ENCODE measurements around the gene PAOX. TPM values are rescaled to one million over a fixed set of nuclear protein-coding genes. Genes with fewer than 3 reads are reported as not detected.

Gene PAOX
- total RNA-seq, 2 experiments from 2014 or later = 5.8 to 6.5 TPM

DNA sequence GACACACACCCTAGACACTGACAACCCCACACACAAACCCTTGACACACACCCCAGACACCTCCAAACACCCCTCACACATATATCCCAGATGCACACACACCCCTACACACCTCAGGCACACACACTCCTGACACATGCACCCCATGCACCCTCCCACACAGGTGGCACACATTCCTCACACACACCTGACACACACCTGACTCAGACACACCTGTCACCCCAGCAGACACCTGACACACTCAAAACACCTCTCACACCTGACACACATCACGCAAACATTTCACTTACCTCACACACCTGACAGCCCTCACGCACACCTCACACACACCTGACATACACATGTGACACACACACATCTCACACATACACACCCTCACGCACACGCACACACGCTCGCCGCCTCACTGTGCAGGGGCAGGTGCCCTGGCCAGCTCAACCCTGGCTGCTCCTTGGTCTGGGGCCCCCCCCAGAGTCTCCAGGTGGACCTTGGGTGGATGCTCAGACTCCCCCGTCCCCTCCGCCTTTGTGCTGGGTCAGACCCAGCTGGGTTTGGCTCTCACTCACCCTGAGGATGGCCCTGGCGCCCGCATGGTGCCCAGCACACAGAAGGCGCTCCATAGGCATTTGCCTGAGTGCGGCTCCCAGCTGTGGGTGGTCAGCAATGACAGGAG lies 39.2 kb upstream of the PAOX start:
- CTCF ChIA-PET = no interaction called here

GRCh38 chr10:133341983-133342382 lies 37.1 kb upstream of the PAOX start:
- POLR2A ChIA-PET = no interaction called here
- ATAC-seq = no peak
- Mint-ChIP-seq H3K27ac (no peak overlapping the region), H3K27me3 (ENCODE audit: low read depth) (peaks cover 25% of the 10 kb centered on the region), H3K4me3 (no peak overlapping the region), H3K9me3 (ENCODE audit: insufficient read depth) (no peaks in the 10 kb centered on the region), H3K4me1 (ENCODE audit: low read depth) (peaks cover 5% of the 10 kb centered on the region), H3K36me3 (ENCODE audit: low read depth) (no peaks in the 10 kb centered on the region)
- CTCF ChIA-PET = interaction anchor here (1.6 kb wide), 1 partner anchor 12 kb away, joined by 7 read pairs; no protein-coding TSS in a partner anchor
- no peak for DNase-seq

More for the DNA sequence above, 39.2 kb upstream of the PAOX start:
- ATAC-seq (no peak), DNase-seq (no peak)
- Mint-ChIP-seq H3K4me1 (ENCODE audit: low read depth) (peaks cover 11% of the 10 kb centered on the region), H3K27me3 (ENCODE audit: low read depth) (peaks cover 19% of the 10 kb centered on the region), H3K9me3 (ENCODE audit: insufficient read depth) (no peaks in the 10 kb centered on the region), H3K4me3 (no peak overlapping the region), H3K36me3 (ENCODE audit: low read depth) (no peaks in the 10 kb centered on the region), H3K27ac (no peak overlapping the region)
- POLR2A ChIA-PET = no interaction called here

- ATAC-seq (no peak), DNase-seq (no peak)
- Mint-ChIP-seq H3K27ac (no peak overlapping the region), H3K27me3 (ENCODE audit: low read depth) (peaks cover 25% of the 10 kb centered on the region), H3K4me1 (ENCODE audit: low read depth) (peaks cover 5% of the 10 kb centered on the region), H3K36me3 (ENCODE audit: low read depth) (no peaks in the 10 kb centered on the region), H3K9me3 (ENCODE audit: insufficient read depth) (no peaks in the 10 kb centered on the region), H3K4me3 (no peak overlapping the region)
- POLR2A ChIA-PET = no interaction called here
- CTCF ChIA-PET = no interaction called here
Observed at GRCh38 chr10:133342942-133343341, 36.1 kb upstream of the PAOX start.

- Mint-ChIP-seq H3K27ac (no peak overlapping the region), H3K4me3 (no peak overlapping the region), H3K4me1 (ENCODE audit: low read depth) (peaks cover 5% of the 10 kb centered on the region), H3K9me3 (ENCODE audit: insufficient read depth) (no peaks in the 10 kb centered on the region), H3K27me3 (ENCODE audit: low read depth) (peaks cover 25% of the 10 kb centered on the region), H3K36me3 (ENCODE audit: low read depth) (no peaks in the 10 kb centered on the region)
- ChIA-PET CTCF (no interaction called here), POLR2A (no interaction called here)
- no peak for DNase-seq
- no peak for ATAC-seq
Observed at GRCh38 chr10:133343558-133343957, 35.5 kb upstream of the PAOX start.

GRCh38 chr10:133344236-133344635 lies 34.8 kb upstream of the PAOX start:
- H3K27me3 Mint-ChIP-seq (ENCODE audit: low read depth) = peaks cover 29% of the 10 kb centered on the region
- H3K4me1 Mint-ChIP-seq (ENCODE audit: low read depth) = peaks cover 5% of the 10 kb centered on the region
- H3K4me3 Mint-ChIP-seq = no peak overlapping the region
- POLR2A ChIA-PET = no interaction called here
- H3K36me3 Mint-ChIP-seq (ENCODE audit: low read depth) = no peaks in the 10 kb centered on the region
- DNase-seq (no peak), ATAC-seq (no peak)
- no peaks in the 10 kb centered on the region for H3K9me3 Mint-ChIP-seq (ENCODE audit: insufficient read depth)
- H3K27ac Mint-ChIP-seq = no peak overlapping the region
- CTCF ChIA-PET = no interaction called here

DNA sequence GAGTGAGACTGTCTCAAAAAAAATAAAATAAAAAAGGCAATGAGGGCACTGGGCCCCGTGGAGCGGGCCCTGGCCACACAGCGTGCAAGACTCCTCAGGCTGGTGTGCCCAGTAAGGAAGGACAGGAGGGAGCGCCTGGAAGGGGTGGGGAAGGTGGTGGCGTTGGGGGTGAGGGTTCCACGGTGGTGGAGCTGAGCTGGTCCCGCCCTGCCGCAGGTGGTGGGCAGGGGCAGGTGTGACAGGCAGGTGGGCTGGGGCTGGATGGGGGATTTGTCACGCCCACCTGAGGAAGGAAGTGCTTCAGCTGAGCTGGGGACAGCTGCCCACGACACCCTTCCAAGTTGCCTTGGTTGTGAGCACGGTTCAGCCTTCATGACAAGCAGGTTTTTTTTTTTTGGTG lies 32.6 kb upstream of the PAOX start:
- ChIA-PET POLR2A (no interaction called here), CTCF (no interaction called here)
- Mint-ChIP-seq H3K9me3 (ENCODE audit: insufficient read depth) (no peaks in the 10 kb centered on the region), H3K36me3 (ENCODE audit: low read depth) (no peaks in the 10 kb centered on the region), H3K27ac (no peak overlapping the region), H3K27me3 (ENCODE audit: low read depth) (peaks cover 30% of the 10 kb centered on the region), H3K4me3 (no peak overlapping the region), H3K4me1 (ENCODE audit: low read depth) (peaks cover 5% of the 10 kb centered on the region)
- DNase-seq = no peak
- no peak for ATAC-seq

DNA sequence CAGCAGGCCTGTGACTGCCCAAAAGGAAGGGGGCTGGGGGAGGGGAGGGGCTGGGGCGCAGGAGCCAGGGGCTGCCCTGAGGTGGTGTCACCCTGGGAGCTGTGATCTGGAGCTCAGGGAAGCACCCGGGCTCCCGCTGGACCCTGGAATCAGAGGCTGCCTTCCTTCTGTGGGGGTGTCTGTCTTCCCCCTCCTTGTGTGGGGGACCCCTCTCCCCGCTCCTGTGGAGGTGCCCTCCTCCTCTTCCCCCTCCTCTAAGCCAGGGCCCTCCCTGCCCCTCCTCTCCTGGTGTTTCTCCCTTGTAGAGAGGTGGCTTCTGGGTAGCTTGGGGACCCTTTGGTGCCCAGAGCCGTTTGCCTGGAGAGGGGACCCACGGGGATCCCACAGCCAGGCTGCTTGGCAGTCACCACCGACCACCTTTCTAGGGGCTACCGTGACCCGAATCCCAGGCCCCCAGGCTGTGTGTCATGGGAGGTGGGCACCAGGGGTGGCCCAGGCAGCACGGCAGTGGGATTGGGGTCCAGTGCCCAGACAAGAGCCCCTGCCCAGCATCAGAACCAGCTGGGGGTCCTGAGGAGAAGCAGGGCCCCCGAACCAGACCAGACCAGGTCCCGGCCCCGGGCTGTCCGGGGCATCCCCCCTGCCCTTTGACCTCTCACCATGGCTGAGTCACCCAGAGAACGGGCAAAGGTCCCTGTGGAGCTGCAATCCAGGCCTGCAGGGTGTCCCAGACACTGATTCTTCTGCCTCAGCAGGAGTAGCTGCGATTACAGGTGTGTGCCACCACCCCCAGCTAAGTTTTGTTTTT lies 31.1 kb upstream of the PAOX start:
- Mint-ChIP-seq H3K4me3 (no peak overlapping the region), H3K36me3 (ENCODE audit: low read depth) (no peaks in the 10 kb centered on the region), H3K27ac (no peak overlapping the region), H3K27me3 (ENCODE audit: low read depth) (peaks cover 22% of the 10 kb centered on the region), H3K9me3 (ENCODE audit: insufficient read depth) (no peaks in the 10 kb centered on the region), H3K4me1 (ENCODE audit: low read depth) (peaks cover 5% of the 10 kb centered on the region)
- POLR2A ChIA-PET = no interaction called here
- ATAC-seq (no peak), DNase-seq (no peak)
- CTCF ChIA-PET = interaction anchor here (0.8 kb wide), 1 partner anchor 18 kb away, joined by 4 read pairs; no protein-coding TSS in a partner anchor

GRCh38 chr10:133349160-133349568 lies 29.9 kb upstream of the PAOX start:
- ChIA-PET CTCF (no interaction called here), POLR2A (no interaction called here)
- no peaks in the 10 kb centered on the region for H3K36me3 Mint-ChIP-seq (ENCODE audit: low read depth)
- peaks cover 15% of the 10 kb centered on the region for H3K27me3 Mint-ChIP-seq (ENCODE audit: low read depth)
- ATAC-seq = no peak
- H3K27ac Mint-ChIP-seq = peak overlapping the region; percentile 2
- no peak for DNase-seq
- no peaks in the 10 kb centered on the region for H3K9me3 Mint-ChIP-seq (ENCODE audit: insufficient read depth)
- no peaks in the 10 kb centered on the region for H3K4me1 Mint-ChIP-seq (ENCODE audit: low read depth)
- no peak overlapping the region for H3K4me3 Mint-ChIP-seq

GRCh38 chr10:133349577-133350011 lies 29.5 kb upstream of the PAOX start:
- DNase-seq (no peak), ATAC-seq (no peak)
- peaks cover 13% of the 10 kb centered on the region for H3K27me3 Mint-ChIP-seq (ENCODE audit: low read depth)
- H3K4me1 Mint-ChIP-seq (ENCODE audit: low read depth) = no peaks in the 10 kb centered on the region
- no peak overlapping the region for H3K27ac Mint-ChIP-seq
- H3K9me3 Mint-ChIP-seq (ENCODE audit: insufficient read depth) = no peaks in the 10 kb centered on the region
- no peak overlapping the region for H3K4me3 Mint-ChIP-seq
- CTCF ChIA-PET = no interaction called here
- no peaks in the 10 kb centered on the region for H3K36me3 Mint-ChIP-seq (ENCODE audit: low read depth)
- POLR2A ChIA-PET = no interaction called here

GRCh38 chr10:133350283-133350949 lies 28.6 kb upstream of the PAOX start:
- ATAC-seq (no peak), DNase-seq (no peak)
- Mint-ChIP-seq H3K27ac (no peak overlapping the region), H3K4me3 (no peak overlapping the region), H3K9me3 (ENCODE audit: insufficient read depth) (no peaks in the 10 kb centered on the region), H3K27me3 (ENCODE audit: low read depth) (peaks cover 10% of the 10 kb centered on the region), H3K4me1 (ENCODE audit: low read depth) (no peaks in the 10 kb centered on the region), H3K36me3 (ENCODE audit: low read depth) (no peaks in the 10 kb centered on the region)
- CTCF ChIA-PET = no interaction called here
- POLR2A ChIA-PET = no interaction called here

DNA sequence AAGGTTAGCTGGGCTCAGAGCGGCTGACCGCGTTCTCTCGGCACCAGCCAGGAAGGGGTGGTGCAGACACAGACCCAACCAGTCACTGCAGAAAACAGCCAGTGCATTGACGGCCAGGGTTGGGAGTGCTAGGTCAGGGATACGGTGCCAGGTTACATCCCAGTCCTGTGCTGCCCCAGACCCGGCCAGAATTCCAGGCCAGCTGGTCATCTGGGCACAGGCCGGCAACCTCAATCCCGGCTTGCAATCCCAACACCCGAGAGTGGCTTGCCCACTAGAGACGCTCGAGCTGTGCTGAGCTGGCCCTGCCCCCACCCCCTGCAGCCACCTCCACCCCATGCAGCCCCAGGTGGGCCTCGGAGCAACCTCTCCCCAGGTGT lies 28.1 kb upstream of the PAOX start:
- no peak overlapping the region for H3K4me3 Mint-ChIP-seq
- ATAC-seq (no peak), DNase-seq (no peak)
- H3K9me3 Mint-ChIP-seq (ENCODE audit: insufficient read depth) = no peaks in the 10 kb centered on the region
- H3K4me1 Mint-ChIP-seq (ENCODE audit: low read depth) = no peaks in the 10 kb centered on the region
- H3K36me3 Mint-ChIP-seq (ENCODE audit: low read depth) = no peaks in the 10 kb centered on the region
- POLR2A ChIA-PET = no interaction called here
- no peak overlapping the region for H3K27ac Mint-ChIP-seq
- H3K27me3 Mint-ChIP-seq (ENCODE audit: low read depth) = peaks cover 5% of the 10 kb centered on the region
- CTCF ChIA-PET = interaction anchor here (1.4 kb wide), 1 partner anchor 21 kb away, joined by 3 read pairs; no protein-coding TSS in a partner anchor

All from activated CD8-positive, alpha-beta T cell treated with anti-CD3 and anti-CD28 coated beads, Interleukin-2, amount 10 ng/mL, durations not matched to agents 7 days and 5 days (primary cell).